PC-3 (cell line): Measurements from ENCODE around the gene CCDC136. TPM values are rescaled to one million over a fixed set of nuclear protein-coding genes. Genes with fewer than 3 reads are reported as not detected.

Experiments used
- ATAC-seq: fragments of 200-7000 bp; cut with Tn5 transposase; 2 replicates; pipeline ENCODE4 v1.9.1; 2020; ENCODE audit warnings: mild to moderate bottlenecking, moderate library complexity
- BruUV-seq: library from RNA; stranded (reverse); fragments of 400-500 nt; replicated peaks from 2 replicates; lab custom pipeline; 2021; lab: Mats Ljungman, UMichigan
- CTCF ChIA-PET: fragments of 300-600 bp; sonication (Branson Sonifier 250); formaldehyde crosslinking; loops from one replicate; lab custom pipeline; 2022; ENCODE audit warnings: antibody characterized with exemption; lab: Charles Lee
- POLR2A ChIA-PET: fragments of 300-600 bp; sonication (Branson Sonifier 250); formaldehyde crosslinking; loops from one replicate; lab custom pipeline; 2022; ENCODE audit warnings: antibody characterized with exemption; ENCODE audit not compliant: unreplicated experiment; lab: Charles Lee
- DNase-seq: peaks from one replicate; pipeline ENCODE4 v3.0.0-alpha.2; 2015
- H2AFZ ChIP-seq: fragments of 300-600 bp; sonication (generic); 2 replicates; pipeline ENCODE4 v1.6.0; 2016; ENCODE audit warnings: antibody characterized with exemption, low read length
- H3F3A ChIP-seq: fragments of 300-600 bp; sonication (generic); one replicate; pipeline ENCODE4 v1.6.0; 2017; ENCODE audit warnings: antibody characterized with exemption, low read length, control low read depth, mild to moderate bottlenecking; ENCODE audit not compliant: unreplicated experiment
- H3K27ac ChIP-seq: fragments of 300-600 bp; sonication (generic); 2 replicates; pipeline ENCODE4 v1.5.1; 2016; ENCODE audit warnings: mild to moderate bottlenecking, low read length
- H3K27me3 ChIP-seq: fragments of 300-600 bp; sonication (generic); 2 replicates; pipeline ENCODE4 v1.6.1; 2016; ENCODE audit warnings: low read length, mixed read lengths
- H3K36me3 ChIP-seq: fragments of 300-600 bp; sonication (generic); 2 replicates; pipeline ENCODE4 v1.6.1; 2016; ENCODE audit warnings: low read depth, mixed run types, low read length, mixed read lengths
- H3K4me1 ChIP-seq: fragments of 300-600 bp; sonication (generic); 2 replicates; pipeline ENCODE4 v1.5.1; 2016; ENCODE audit warnings: low read length; ENCODE audit not compliant: insufficient read depth
- H3K4me2 ChIP-seq: fragments of 300-600 bp; sonication (generic); 2 replicates; pipeline ENCODE4 v1.6.0; 2016; ENCODE audit warnings: low read length
- H3K4me3 ChIP-seq: fragments of 300-600 bp; sonication (generic); 2 replicates; pipeline ENCODE4 v1.5.1; 2016; ENCODE audit warnings: mild to moderate bottlenecking, low read length, mixed read lengths
- H3K79me2 ChIP-seq: fragments of 300-600 bp; sonication (generic); 2 replicates; pipeline ENCODE4 v1.6.1; 2017; ENCODE audit warnings: low read length, mixed read lengths
- H3K9ac ChIP-seq: fragments of 300-600 bp; sonication (generic); 2 replicates; pipeline ENCODE4 v1.6.0; 2016; ENCODE audit warnings: mild to moderate bottlenecking, low read length
- H3K9me2 ChIP-seq: fragments of 300-600 bp; sonication (generic); replicated peaks from 2 replicates; pipeline ENCODE4 v1.6.1; 2016; ENCODE audit warnings: mixed run types, low read length, mixed read lengths
- H3K9me3 ChIP-seq: fragments of 300-600 bp; sonication (generic); 2 replicates; pipeline ENCODE4 v1.6.1; 2016; ENCODE audit warnings: low read length, mixed read lengths
- H4K20me1 ChIP-seq: fragments of 300-600 bp; sonication (generic); 2 replicates; pipeline ENCODE4 v1.6.1; 2016; ENCODE audit warnings: low read length, mixed read lengths
- EZH2 ChIP-seq: fragments of 300-600 bp; sonication (generic); IDR thresholded peaks from one replicate; pipeline ENCODE4 v1.6.1; 2017; ENCODE audit warnings: antibody characterized with exemption, mild to moderate bottlenecking, low read length; ENCODE audit not compliant: unreplicated experiment
- EZH2phosphoT487 ChIP-seq: fragments of 300-600 bp; sonication (generic); IDR thresholded peaks from 2 replicates; pipeline ENCODE4 v1.6.1; 2018; ENCODE audit warnings: mild to moderate bottlenecking, antibody characterized with exemption, low read length, borderline replicate concordance
- intact Hi-C: fragments of 100-400 bp; cut with micrococcal nuclease; formaldehyde crosslinking; loops from 2 replicates; pipeline ENCODE4 v1.9.0; 2023
- total RNA-seq: library from RNA; depleted of rRNA; stranded (reverse); fragments of >200 nt; gene quantifications from 2 replicates; pipeline ENCODE4 v1.2.3, GENCODE V29; 2014
- TF ChIP-seq, protein P1 (sequence below): fragments of 300-600 bp; sonication (generic); conservative IDR thresholded peaks from 2 replicates; pipeline ENCODE4 v1.5.1; 2017; ENCODE audit warnings: antibody characterized with exemption, low read depth, mild to moderate bottlenecking, low read length

CCDC136 gene
- total RNA-seq, 1 experiment from 2014 or later, result 10.5 TPM

DNA sequence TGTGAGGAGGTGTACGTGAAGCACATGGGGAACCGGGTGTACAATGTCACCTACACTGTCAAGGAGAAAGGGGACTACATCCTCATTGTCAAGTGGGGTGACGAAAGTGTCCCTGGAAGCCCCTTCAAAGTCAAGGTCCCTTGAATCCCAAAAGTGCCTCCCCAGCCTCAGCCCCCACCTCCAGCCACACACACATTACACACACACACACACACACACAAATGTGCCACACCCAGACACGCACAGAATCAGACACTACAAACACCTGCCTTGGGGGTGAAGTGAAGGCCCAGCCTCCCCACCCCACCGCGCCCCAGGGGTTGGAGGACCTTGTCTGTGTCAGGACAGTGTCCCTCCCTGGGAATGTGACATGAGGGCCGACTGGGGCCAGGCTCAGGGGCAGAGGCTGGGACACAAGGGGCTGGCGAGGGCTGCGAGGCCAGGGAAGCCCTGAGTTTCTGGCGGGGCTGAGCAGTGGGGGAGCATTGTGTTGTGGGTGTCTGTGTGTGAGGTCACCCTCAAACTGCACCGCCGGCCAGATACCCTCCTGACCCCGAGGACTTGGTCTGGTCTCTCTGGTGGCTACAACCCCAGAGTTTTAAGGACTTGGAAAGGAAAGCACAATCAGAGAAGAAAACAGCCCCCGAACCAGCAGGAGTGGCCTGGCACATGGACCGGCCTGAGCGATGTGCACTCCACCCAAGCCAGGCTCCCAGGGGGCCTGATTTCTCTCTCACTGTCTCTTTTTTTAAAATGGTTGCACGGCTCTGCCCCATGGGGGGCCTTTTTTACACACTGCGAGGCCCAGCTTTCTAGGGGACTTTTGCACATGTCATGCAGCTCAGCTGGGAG lies 66.8 kb downstream of the CCDC136 start:
- CTCF ChIA-PET, result no interaction called here
- intact Hi-C loops, result no loop called here
- DNase-seq (no peak), ATAC-seq (no peak)
- no peaks in the 10 kb centered on the region; the same call in 1 of the 2 replicates for H3K36me3 ChIP-seq
- no peak overlapping the region for H3K27ac ChIP-seq
- peaks cover 5% of the 10 kb centered on the region; the same call in 1 of the 2 replicates for H3K4me1 ChIP-seq
- no peaks in the 10 kb centered on the region for H3K9me3 ChIP-seq
- no peaks in the 10 kb centered on the region for H4K20me1 ChIP-seq
- no peak overlapping the region for H3K4me3 ChIP-seq
- POLR2A ChIA-PET, result no interaction called here
- peaks cover 9% of the 10 kb centered on the region for H3K79me2 ChIP-seq
- H3K9ac ChIP-seq, result no peak overlapping the region
- TF ChIP-seq, protein P1, sequence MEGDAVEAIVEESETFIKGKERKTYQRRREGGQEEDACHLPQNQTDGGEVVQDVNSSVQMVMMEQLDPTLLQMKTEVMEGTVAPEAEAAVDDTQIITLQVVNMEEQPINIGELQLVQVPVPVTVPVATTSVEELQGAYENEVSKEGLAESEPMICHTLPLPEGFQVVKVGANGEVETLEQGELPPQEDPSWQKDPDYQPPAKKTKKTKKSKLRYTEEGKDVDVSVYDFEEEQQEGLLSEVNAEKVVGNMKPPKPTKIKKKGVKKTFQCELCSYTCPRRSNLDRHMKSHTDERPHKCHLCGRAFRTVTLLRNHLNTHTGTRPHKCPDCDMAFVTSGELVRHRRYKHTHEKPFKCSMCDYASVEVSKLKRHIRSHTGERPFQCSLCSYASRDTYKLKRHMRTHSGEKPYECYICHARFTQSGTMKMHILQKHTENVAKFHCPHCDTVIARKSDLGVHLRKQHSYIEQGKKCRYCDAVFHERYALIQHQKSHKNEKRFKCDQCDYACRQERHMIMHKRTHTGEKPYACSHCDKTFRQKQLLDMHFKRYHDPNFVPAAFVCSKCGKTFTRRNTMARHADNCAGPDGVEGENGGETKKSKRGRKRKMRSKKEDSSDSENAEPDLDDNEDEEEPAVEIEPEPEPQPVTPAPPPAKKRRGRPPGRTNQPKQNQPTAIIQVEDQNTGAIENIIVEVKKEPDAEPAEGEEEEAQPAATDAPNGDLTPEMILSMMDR, result no peak
- TF ChIP-seq EZH2phosphoT487, result no peak
- no peak for TF ChIP-seq EZH2
- H3K4me2 ChIP-seq, result no peak overlapping the region
- no peak overlapping the region for H2AFZ ChIP-seq
- no peaks in the 10 kb centered on the region for H3K27me3 ChIP-seq
- no TSS peak for BruUV-seq
- H3K9me2 ChIP-seq, result no peaks in the 10 kb centered on the region
- no peaks in the 10 kb centered on the region for H3F3A ChIP-seq

DNA sequence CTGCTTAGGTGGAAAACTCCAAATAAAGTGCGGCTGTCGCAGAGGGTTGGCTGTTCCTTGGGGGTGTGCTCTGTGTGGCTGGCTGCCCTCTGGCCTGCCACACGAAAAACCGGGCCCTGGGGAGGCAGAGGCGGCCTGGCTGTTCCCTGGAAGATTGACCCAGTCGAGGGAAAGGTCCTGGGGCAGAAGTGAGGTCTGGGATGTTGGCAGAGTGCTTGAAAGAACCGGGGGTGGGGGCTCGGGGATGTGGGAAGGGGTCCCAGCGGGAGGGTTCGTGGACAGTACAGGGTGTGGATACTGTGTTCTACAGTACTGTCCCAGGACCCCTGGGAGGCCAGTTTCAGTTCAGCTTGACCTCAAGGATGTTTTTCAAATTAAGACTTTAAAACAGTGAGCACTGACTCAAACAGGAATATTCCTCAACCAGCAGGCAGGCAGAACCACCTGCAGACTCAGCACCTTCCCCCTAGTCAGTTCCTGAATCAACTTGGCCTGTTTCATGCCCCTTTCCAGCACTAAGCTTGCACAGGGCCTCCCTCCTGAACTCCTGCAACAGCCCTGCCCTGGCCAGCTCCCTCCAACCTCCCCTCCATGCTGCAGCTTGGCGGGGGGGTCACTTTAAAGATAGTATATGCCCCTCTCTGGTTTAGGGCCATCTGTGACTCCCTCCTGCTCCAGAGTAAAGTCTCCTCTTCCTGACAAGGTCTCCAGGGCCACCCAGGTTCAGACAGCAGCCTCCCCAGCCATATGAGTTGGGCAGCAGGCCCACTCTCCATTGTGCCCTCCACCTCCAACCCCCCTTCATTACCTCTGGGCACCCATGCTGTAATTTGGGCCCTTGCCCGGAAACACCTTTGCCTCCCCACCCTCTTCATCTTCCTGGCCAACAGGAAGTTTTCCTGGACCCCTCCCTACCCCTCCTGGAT lies 67.7 kb downstream of the CCDC136 start:
- Histone ChIP-seq H3K9me3 (no peaks in the 10 kb centered on the region), H2AFZ (no peak overlapping the region), H3K27ac (no peak overlapping the region), H3K4me1 (peaks cover 5% of the 10 kb centered on the region; the same call in 1 of the 2 replicates), H3K9ac (no peak overlapping the region), H3K9me2 (no peaks in the 10 kb centered on the region), H3K36me3 (no peaks in the 10 kb centered on the region; the same call in 1 of the 2 replicates), H3K27me3 (no peaks in the 10 kb centered on the region), H4K20me1 (no peaks in the 10 kb centered on the region), H3K4me3 (no peak overlapping the region), H3F3A (no peaks in the 10 kb centered on the region), H3K4me2 (no peak overlapping the region), H3K79me2 (peaks cover 18% of the 10 kb centered on the region)
- intact Hi-C loops, result no loop called here
- ChIA-PET POLR2A (no interaction called here), CTCF (interaction anchor here (0.6 kb wide), 1 partner anchor 79 kb away, joined by 10 read pairs; no protein-coding TSS in a partner anchor)
- DNase-seq (no peak), ATAC-seq (no peak)
- BruUV-seq, result no TSS peak
- TF ChIP-seq, protein P1, result no peak
- TF ChIP-seq EZH2phosphoT487 (no peak), EZH2 (no peak)
